Loucy (cell line): ENCODE results near the gene CUX1.

Source experiments
- H2AFZ ChIP-seq: fragments of 200-600 bp; sonication (generic); 2 replicates; pipeline ENCODE4 v1.6.0; 2016; ENCODE audit warnings: antibody characterized with exemption, mild to moderate bottlenecking, low read length, moderate library complexity
- H3F3A ChIP-seq: fragments of 200-600 bp; 2 replicates; pipeline ENCODE4 v1.6.0; 2016; ENCODE audit warnings: antibody characterized with exemption, low read depth, mild to moderate bottlenecking
- H3K27me3 ChIP-seq: fragments of 200-600 bp; sonication (generic); 2 replicates; pipeline ENCODE4 v1.6.1; 2014; ENCODE audit warnings: low read length, mild to moderate bottlenecking; ENCODE audit not compliant: insufficient read depth, poor library complexity, severe bottlenecking
- H3K36me3 ChIP-seq: fragments of 200-600 bp; sonication (generic); 2 replicates; pipeline ENCODE4 v1.6.1; 2016; ENCODE audit warnings: low read length; ENCODE audit not compliant: insufficient read depth
- H3K4me1 ChIP-seq: fragments of 200-600 bp; sonication (generic); 2 replicates; pipeline ENCODE4 v1.5.1; 2014; ENCODE audit warnings: low read length, mild to moderate bottlenecking; ENCODE audit not compliant: insufficient read depth, poor library complexity, severe bottlenecking
- H3K4me2 ChIP-seq: fragments of 200-600 bp; sonication (generic); 2 replicates; pipeline ENCODE4 v1.6.0; 2014; ENCODE audit warnings: antibody characterized with exemption, low read length, low read depth, mild to moderate bottlenecking; ENCODE audit not compliant: poor library complexity, severe bottlenecking
- H3K4me3 ChIP-seq: fragments of 200-600 bp; sonication (generic); 2 replicates; pipeline ENCODE4 v1.5.1; 2014; ENCODE audit warnings: low read length, mild to moderate bottlenecking, mixed read lengths; ENCODE audit not compliant: poor library complexity, severe bottlenecking
- H3K79me2 ChIP-seq: fragments of 200-600 bp; sonication (generic); 2 replicates; pipeline ENCODE4 v1.6.1; 2014; ENCODE audit warnings: low read length; ENCODE audit not compliant: insufficient read depth
- H3K9ac ChIP-seq: fragments of 200-600 bp; sonication (generic); 2 replicates; pipeline ENCODE4 v1.6.0; 2014; ENCODE audit warnings: mild to moderate bottlenecking, low read depth, low read length, moderate library complexity; ENCODE audit not compliant: poor library complexity, severe bottlenecking
- H3K9me2 ChIP-seq: fragments of 200-600 bp; sonication (generic); replicated peaks from 2 replicates; pipeline ENCODE4 v1.6.1; 2016; ENCODE audit warnings: low read depth, low read length, mixed read lengths
- H3K9me3 ChIP-seq: fragments of 200-600 bp; sonication (generic); 2 replicates; pipeline ENCODE4 v1.6.1; 2014; ENCODE audit warnings: mild to moderate bottlenecking, antibody characterized with exemption, low read length, low read depth; ENCODE audit not compliant: insufficient read depth
- H4K20me1 ChIP-seq: fragments of 200-600 bp; sonication (generic); 2 replicates; pipeline ENCODE4 v1.6.0; 2014; ENCODE audit warnings: antibody characterized with exemption, low read length, mild to moderate bottlenecking; ENCODE audit not compliant: insufficient read depth, poor library complexity, severe bottlenecking
- CTCF ChIP-seq: fragments of 200-600 bp; sonication (generic); conservative IDR thresholded peaks from 2 replicates; pipeline ENCODE4 v1.5.1; 2014; ENCODE audit warnings: mild to moderate bottlenecking, antibody characterized with exemption, low read length
- EZH2phosphoT487 ChIP-seq: fragments of 200-600 bp; IDR thresholded peaks from 2 replicates; pipeline ENCODE4 v1.6.1; 2018; ENCODE audit warnings: antibody characterized with exemption, mild to moderate bottlenecking, moderate library complexity, borderline replicate concordance

CUX1 gene

GRCh38 chr7:102075553-102076135 is 258.2 kb downstream of the CUX1 start:
- H3K27me3 ChIP-seq, result no peaks in the 10 kb centered on the region
- peaks cover 12% of the 10 kb centered on the region for H3K4me1 ChIP-seq
- H3F3A ChIP-seq, result no peaks in the 10 kb centered on the region
- peaks cover 8% of the 10 kb centered on the region; the same call in 1 of the 2 replicates for H3K79me2 ChIP-seq
- peaks cover 8% of the 10 kb centered on the region for H4K20me1 ChIP-seq
- H3K4me2 ChIP-seq, result no peak overlapping the region
- peaks cover 8% of the 10 kb centered on the region; the same call in 1 of the 2 replicates for H3K9me3 ChIP-seq
- TF ChIP-seq CTCF, result no peak
- no peak for TF ChIP-seq EZH2phosphoT487
- no peak overlapping the region for H3K9ac ChIP-seq
- H3K36me3 ChIP-seq, result peaks cover 45% of the 10 kb centered on the region
- no peak overlapping the region for H3K4me3 ChIP-seq
- H2AFZ ChIP-seq, result no peak overlapping the region
- H3K9me2 ChIP-seq, result no peaks in the 10 kb centered on the region

- H3K9me2 ChIP-seq, result no peaks in the 10 kb centered on the region
- TF ChIP-seq EZH2phosphoT487, result no peak
- TF ChIP-seq CTCF, result no peak
These were observed 259.7 kb downstream of the CUX1 start for GRCh38 chr7:102077081-102077480.

GRCh38 chr7:102079140-102080018 is 262.0 kb downstream of the CUX1 start:
- peaks cover 12% of the 10 kb centered on the region for H3K4me1 ChIP-seq
- H3K36me3 ChIP-seq, result peaks cover 44% of the 10 kb centered on the region; the same call in 1 of the 2 replicates
- H3K79me2 ChIP-seq, result peaks cover 8% of the 10 kb centered on the region; the same call in 1 of the 2 replicates
- H3K4me3 ChIP-seq, result no peak overlapping the region
- no peaks in the 10 kb centered on the region for H3K27me3 ChIP-seq
- TF ChIP-seq EZH2phosphoT487, result no peak
- no peak for TF ChIP-seq CTCF
- H3K9me3 ChIP-seq, result no peaks in the 10 kb centered on the region
- no peak overlapping the region for H2AFZ ChIP-seq
- no peak overlapping the region for H3K4me2 ChIP-seq
- no peak overlapping the region for H3K9ac ChIP-seq
- H4K20me1 ChIP-seq, result peaks cover 8% of the 10 kb centered on the region
- H3K9me2 ChIP-seq, result no peaks in the 10 kb centered on the region
- no peaks in the 10 kb centered on the region for H3F3A ChIP-seq

More at GRCh38 chr7:102077081-102077480, 259.7 kb downstream of the CUX1 start:
- Histone ChIP-seq H3K9ac (no peak overlapping the region), H4K20me1 (peaks cover 8% of the 10 kb centered on the region), H3K79me2 (peaks cover 8% of the 10 kb centered on the region; the same call in 1 of the 2 replicates), H3K4me1 (peaks cover 12% of the 10 kb centered on the region), H3K9me3 (no peaks in the 10 kb centered on the region), H3K36me3 (peaks cover 44% of the 10 kb centered on the region; the same call in 1 of the 2 replicates), H3K4me3 (no peak overlapping the region), H2AFZ (no peak overlapping the region), H3K27me3 (no peaks in the 10 kb centered on the region), H3K4me2 (peak overlapping the region; percentile 23), H3F3A (no peaks in the 10 kb centered on the region)
